ENCODE results near the gene TGIF1. TPM values are rescaled to one million over a fixed set of nuclear protein-coding genes. Genes with fewer than 3 reads are reported as not detected.
A peak's percentile ranks its signal among the peaks of the same experiment; 100 is the strongest.

Gene TGIF1
- total RNA-seq, 1 experiment from 2014 or later: 242 TPM

DNA sequence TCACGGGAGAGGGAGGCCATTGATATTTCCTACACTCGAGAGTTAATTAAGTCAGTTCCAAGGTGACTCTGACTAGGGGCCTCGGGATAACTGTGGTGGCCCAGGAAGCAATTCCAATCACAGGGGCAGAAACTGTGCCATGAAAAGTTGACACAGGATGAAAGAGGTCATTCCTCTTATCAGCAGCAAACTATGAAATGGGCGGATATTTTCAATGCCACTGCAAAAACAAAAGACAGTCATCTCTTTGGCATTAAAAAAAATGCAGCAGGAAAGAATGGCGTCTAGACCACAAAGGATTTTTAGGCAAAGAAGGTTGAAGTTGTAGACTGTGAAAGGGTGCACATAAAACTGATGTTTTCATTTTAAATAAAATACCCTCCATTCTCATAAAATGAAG is 50.0 kb downstream of the TGIF1 start:
- no peak; the same call in 1 of the 2 replicates for ATAC-seq
- Histone ChIP-seq H3K79me2 (ENCODE audit: insufficient read depth, low read length) (no peaks in the 10 kb centered on the region), H3K9me2 (ENCODE audit: insufficient read depth) (no peaks in the 10 kb centered on the region), H3K4me1 (ENCODE audit: control insufficient read depth in 1 of 2, insufficient read depth in 2 of 2, low read length in 2 of 2) (no peaks in the 10 kb centered on the region), H3K4me3 (replicated peaks in 1 of 2; ENCODE audit: low read depth in 1 of 2, low read length in 2 of 2) (no peak overlapping the region), H3K4me2 (ENCODE audit: low read length) (no peak overlapping the region), H2AFZ (ENCODE audit: low read depth, low read length, poor library complexity, severe bottlenecking) (no peak overlapping the region), H3K9ac (ENCODE audit: low read length) (no peak overlapping the region), H3K36me3 (ENCODE audit: control insufficient read depth in 1 of 2, insufficient read depth in 2 of 2, low read length in 2 of 2) (no peaks in the 10 kb centered on the region), H4K20me1 (ENCODE audit: insufficient read depth) (no peaks in the 10 kb centered on the region), H3K27ac (ENCODE audit: low read depth, low read length) (no peak overlapping the region), H3K27me3 (ENCODE audit: insufficient read depth, low read length) (no peaks in the 10 kb centered on the region), H3K9me3 (ENCODE audit: control insufficient read depth in 1 of 2, insufficient read depth in 1 of 2, low read depth in 1 of 2, low read length in 2 of 2) (no peaks in the 10 kb centered on the region)
- peak; percentile 84 for TF ChIP-seq TCF7L2 (IDR thresholded peaks at IDR 0.05; ENCODE audit: borderline replicate concordance, extremely low read depth, insufficient read depth, insufficient read length)
- no peak for TF ChIP-seq ZFX (IDR thresholded peaks at IDR 0.05)
- no peak for DNase-seq (ENCODE audit: low read depth, low spot score)
- BruUV-seq (replicated peaks): no TSS peak
- ChIA-PET RAD21 (ENCODE audit: low non-redundant PET in 1 of 2, low total read pairs in 2 of 2, uncharacterized antibody in 2 of 2, unreplicated experiment in 2 of 2) (no interaction called here), POLR2A (interaction anchor here (1.1 to 1.2 kb wide), 2 partner anchors 10 to 103 kb away, joined by 3 read pairs; no protein-coding TSS in a partner anchor), CTCF (no interaction called here)
- intact Hi-C loops (cut with micrococcal nuclease): no loop called here

DNA sequence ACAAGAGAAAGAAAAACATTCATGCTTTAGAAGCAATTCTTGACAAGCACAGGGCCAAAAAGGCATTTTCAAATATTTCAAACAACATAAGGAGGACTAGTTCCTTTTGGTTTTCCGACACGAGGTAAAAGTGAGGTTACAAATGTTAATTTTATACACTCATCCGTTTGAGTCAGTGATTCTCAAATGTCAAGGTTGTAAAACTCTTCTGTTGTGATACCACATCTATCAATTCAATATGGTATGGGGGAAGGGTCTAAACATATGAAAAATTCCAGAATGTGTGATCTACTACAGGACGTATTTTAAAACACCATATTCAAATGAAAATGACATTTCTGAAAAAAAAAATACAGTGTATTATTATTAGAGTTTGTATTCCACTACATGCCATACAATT is 52.7 kb downstream of the TGIF1 start:
- TF ChIP-seq TCF7L2 (IDR thresholded peaks at IDR 0.05; ENCODE audit: borderline replicate concordance, extremely low read depth, insufficient read depth, insufficient read length) (peak; percentile 60), ELF1 (IDR thresholded peaks at IDR 0.05; ENCODE audit: borderline replicate concordance, low read depth) (no peak)
- DNase-seq (ENCODE audit: low read depth, low spot score): no peak
- H2AFZ ChIP-seq (ENCODE audit: low read depth, low read length, poor library complexity, severe bottlenecking): no peak overlapping the region
- no peak overlapping the region for H3K9ac ChIP-seq (ENCODE audit: low read length)
- CTCF ChIA-PET: no interaction called here
- POLR2A ChIA-PET: no interaction called here
- no peaks in the 10 kb centered on the region for H3K9me2 ChIP-seq (ENCODE audit: insufficient read depth)
- H4K20me1 ChIP-seq (ENCODE audit: insufficient read depth): no peaks in the 10 kb centered on the region
- H3K4me2 ChIP-seq (ENCODE audit: low read length): no peak overlapping the region
- no peaks in the 10 kb centered on the region for H3K36me3 ChIP-seq (ENCODE audit: control insufficient read depth in 1 of 2, insufficient read depth in 2 of 2, low read length in 2 of 2)
- H3K4me3 ChIP-seq (replicated peaks in 1 of 2; ENCODE audit: low read depth in 1 of 2, low read length in 2 of 2): no peak overlapping the region
- H3K9me3 ChIP-seq (ENCODE audit: control insufficient read depth in 1 of 2, insufficient read depth in 1 of 2, low read depth in 1 of 2, low read length in 2 of 2): no peaks in the 10 kb centered on the region
- no peaks in the 10 kb centered on the region for H3K27me3 ChIP-seq (ENCODE audit: insufficient read depth, low read length)
- intact Hi-C loops (cut with micrococcal nuclease): no loop called here
- BruUV-seq (replicated peaks): no TSS peak
- peak overlapping the region; percentile 21; the same call in 1 of the 2 replicates for H3K27ac ChIP-seq (ENCODE audit: low read depth, low read length)
- no peaks in the 10 kb centered on the region for H3K4me1 ChIP-seq (ENCODE audit: control insufficient read depth in 1 of 2, insufficient read depth in 2 of 2, low read length in 2 of 2)
- RAD21 ChIA-PET (ENCODE audit: low non-redundant PET in 1 of 2, low total read pairs in 2 of 2, uncharacterized antibody in 2 of 2, unreplicated experiment in 2 of 2): no interaction called here
- no peak for ATAC-seq
- no peaks in the 10 kb centered on the region for H3K79me2 ChIP-seq (ENCODE audit: insufficient read depth, low read length)

DNA sequence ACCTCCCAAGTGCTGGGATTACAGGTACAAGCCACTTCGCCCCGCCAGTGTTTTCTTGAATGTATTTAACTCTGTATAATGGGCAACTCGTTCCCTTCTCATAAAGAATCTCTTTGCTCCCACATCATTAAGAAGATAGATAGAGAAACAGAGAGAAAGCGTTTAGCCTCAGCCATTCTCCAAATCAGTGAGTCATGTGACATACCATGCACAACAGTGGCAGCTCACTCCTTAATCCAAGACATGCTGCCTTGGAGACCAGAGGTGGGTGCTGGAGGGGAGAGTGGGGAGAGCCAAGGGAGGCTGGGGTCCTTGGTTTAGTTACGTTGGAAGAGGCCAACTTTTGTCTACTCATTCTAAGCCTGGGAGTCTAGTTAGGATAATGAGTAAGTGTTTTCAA is 54.7 kb downstream of the TGIF1 start:
- H3K9me3 ChIP-seq (ENCODE audit: control insufficient read depth in 1 of 2, insufficient read depth in 1 of 2, low read depth in 1 of 2, low read length in 2 of 2): no peaks in the 10 kb centered on the region
- intact Hi-C loops (cut with micrococcal nuclease): no loop called here
- RAD21 ChIA-PET (ENCODE audit: low non-redundant PET in 1 of 2, low total read pairs in 2 of 2, uncharacterized antibody in 2 of 2, unreplicated experiment in 2 of 2): no interaction called here
- ATAC-seq (no peak), DNase-seq (ENCODE audit: low read depth, low spot score) (no peak)
- CTCF ChIA-PET: no interaction called here
- H3K4me2 ChIP-seq (ENCODE audit: low read length): no peak overlapping the region
- H3K36me3 ChIP-seq (ENCODE audit: control insufficient read depth in 1 of 2, insufficient read depth in 2 of 2, low read length in 2 of 2): no peaks in the 10 kb centered on the region
- H3K4me1 ChIP-seq (ENCODE audit: control insufficient read depth in 1 of 2, insufficient read depth in 2 of 2, low read length in 2 of 2): no peaks in the 10 kb centered on the region
- BruUV-seq (replicated peaks): no TSS peak
- H4K20me1 ChIP-seq (ENCODE audit: insufficient read depth): no peaks in the 10 kb centered on the region
- H3K9me2 ChIP-seq (ENCODE audit: insufficient read depth): no peaks in the 10 kb centered on the region
- POLR2A ChIA-PET: no interaction called here
- no peak overlapping the region for H3K9ac ChIP-seq (ENCODE audit: low read length)
- no peaks in the 10 kb centered on the region for H3K27me3 ChIP-seq (ENCODE audit: insufficient read depth, low read length)
- no peak overlapping the region for H2AFZ ChIP-seq (ENCODE audit: low read depth, low read length, poor library complexity, severe bottlenecking)
- H3K79me2 ChIP-seq (ENCODE audit: insufficient read depth, low read length): no peaks in the 10 kb centered on the region
- H3K27ac ChIP-seq (ENCODE audit: low read depth, low read length): no peak overlapping the region
- no peak overlapping the region for H3K4me3 ChIP-seq (replicated peaks in 1 of 2; ENCODE audit: low read depth in 1 of 2, low read length in 2 of 2)
- TF ChIP-seq, protein P1, sequence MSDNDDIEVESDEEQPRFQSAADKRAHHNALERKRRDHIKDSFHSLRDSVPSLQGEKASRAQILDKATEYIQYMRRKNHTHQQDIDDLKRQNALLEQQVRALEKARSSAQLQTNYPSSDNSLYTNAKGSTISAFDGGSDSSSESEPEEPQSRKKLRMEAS (IDR thresholded peaks at IDR 0.05): no peak
- no peak for TF ChIP-seq EZH2 (IDR thresholded peaks at IDR 0.05)
- TF ChIP-seq SRF (IDR thresholded peaks at IDR 0.05; ENCODE audit: low read depth): no peak
- no peak for TF ChIP-seq ZFX (IDR thresholded peaks at IDR 0.05)
- no peak for TF ChIP-seq EZH2phosphoT487 (IDR thresholded peaks at IDR 0.05; ENCODE audit: borderline replicate concordance)
- no peak for TF ChIP-seq EGR1 (IDR thresholded peaks at IDR 0.05; ENCODE audit: low read depth)
- no peak for TF ChIP-seq JUND (IDR thresholded peaks at IDR 0.05)
- TF ChIP-seq POLR2AphosphoS5 (IDR thresholded peaks at IDR 0.05; ENCODE audit: low read depth, low read length): no peak
- TF ChIP-seq ZNF274 (IDR thresholded peaks at IDR 0.05; ENCODE audit: low read depth, low read length): no peak
- no peak for TF ChIP-seq FOSL1 (IDR thresholded peaks at IDR 0.05; ENCODE audit: low read depth)
- no peak for TF ChIP-seq SIN3A (IDR thresholded peaks at IDR 0.05; ENCODE audit: low read depth)

Measured in HCT116 (cell line).